H1 (cell line): Measurements from ENCODE around the gene PRDM5. TPM values are rescaled to one million over a fixed set of nuclear protein-coding genes. Genes with fewer than 3 reads are reported as not detected.

ENCODE experiments used
- CTCF ChIA-PET: fragments of 300-600 bp; sonication (Branson Sonifier 250); formaldehyde crosslinking; loops from one replicate; lab custom pipeline; 2021; ENCODE audit not compliant: partially characterized antibody; lab: Charles Lee
- POLR2A ChIA-PET: fragments of 300-600 bp; sonication (Branson Sonifier 250); formaldehyde crosslinking; loops from one replicate; lab custom pipeline; 2021; ENCODE audit warnings: inconsistent platforms; ENCODE audit not compliant: partially characterized antibody; lab: Charles Lee
- DNase-seq, 2 experiments: peaks; one replicate each; pipeline versions ENCODE4 v3.0.0 to v3.0.0-alpha.2; 2010 to 2022; ENCODE audit warnings: low spot score in 2 of 2, low read depth in 1 of 2, mixed read lengths in 1 of 2
- FAIRE-seq: peaks from 2 replicates; lab custom pipeline; 2011; peaks lifted over from hg19 to GRCh38; lab: Jason Lieb, UNC
- H2AFZ ChIP-seq: 2 replicates; pipeline ENCODE4 v1.8.1; 2012; ENCODE audit warnings: low read length, inconsistent platforms
- H2AK5ac ChIP-seq: 2 replicates; pipeline ENCODE4 v1.6.1; 2013; ENCODE audit warnings: low read depth, low read length
- H2BK120ac ChIP-seq: replicated peaks from 2 replicates; pipeline ENCODE3; 2013; ENCODE audit warnings: low read depth, low read length, inconsistent platforms
- H2BK12ac ChIP-seq: 2 replicates; pipeline ENCODE4 v1.6.1; 2013; ENCODE audit warnings: low read depth, low read length
- H2BK15ac ChIP-seq: 2 replicates; pipeline ENCODE4 v1.6.1; 2013; ENCODE audit warnings: low read length
- H2BK20ac ChIP-seq: 2 replicates; pipeline ENCODE4 v1.6.1; 2013; ENCODE audit warnings: low read length
- H2BK5ac ChIP-seq: 2 replicates; pipeline ENCODE4 v1.6.1; 2013; ENCODE audit warnings: low read depth, low read length
- H3K14ac ChIP-seq: 2 replicates; pipeline ENCODE4 v1.6.1; 2013; ENCODE audit warnings: inconsistent platforms; ENCODE audit not compliant: insufficient read length
- H3K18ac ChIP-seq: 2 replicates; pipeline ENCODE4 v1.6.1; 2013; ENCODE audit warnings: low read length; ENCODE audit errors: extremely low read depth
- H3K23ac ChIP-seq: 2 replicates; pipeline ENCODE4 v1.6.1; 2013; ENCODE audit warnings: inconsistent platforms; ENCODE audit not compliant: insufficient read length
- H3K23me2 ChIP-seq: 2 replicates; pipeline ENCODE4 v1.6.1; 2013; ENCODE audit warnings: low read depth, low read length
- H3K27ac ChIP-seq: 2 replicates; pipeline ENCODE4 v1.6.1; 2011; ENCODE audit warnings: low read depth, low read length, inconsistent platforms
- H3K27me3 ChIP-seq, 4 experiments: replicated peaks in 1 of 4; 1 replicate in 1 of 4; 2 replicates in 3 of 4; pipeline versions ENCODE4 v1.6.1 to v1.8.1; 2011 to 2013; ENCODE audit warnings: low read length in 3 of 4, mild to moderate bottlenecking in 3 of 4, inconsistent platforms in 2 of 4, mixed read lengths in 2 of 4, moderate library complexity in 1 of 4; ENCODE audit not compliant: control insufficient read depth in 3 of 4, insufficient read depth in 3 of 4; ENCODE audit errors: extremely low read depth in 1 of 4
- H3K36me3 ChIP-seq, 4 experiments: 2 replicates each; pipeline versions ENCODE4 v1.6.1 to v1.8.1; 2011 to 2013; ENCODE audit warnings: mild to moderate bottlenecking in 4 of 4, low read length in 3 of 4, moderate library complexity in 2 of 4, control low read depth in 1 of 4, inconsistent platforms in 1 of 4; ENCODE audit not compliant: insufficient read depth in 4 of 4, control insufficient read depth in 2 of 4
- H3K4ac ChIP-seq: replicated peaks from 2 replicates; pipeline ENCODE3; 2013; ENCODE audit warnings: low read length, low read depth, mixed read lengths, inconsistent platforms; ENCODE audit not compliant: insufficient read length
- H3K4me1 ChIP-seq, 4 experiments: replicated peaks in 1 of 4; 1 replicate in 1 of 4; 2 replicates in 3 of 4; pipeline versions ENCODE4 v1.6.1 to v1.8.1; 2011 to 2013; ENCODE audit warnings: low read length in 3 of 4, inconsistent platforms in 2 of 4, mixed read lengths in 1 of 4; ENCODE audit not compliant: insufficient read depth in 4 of 4, control insufficient read depth in 3 of 4
- H3K4me2 ChIP-seq, 2 experiments: 2 replicates each; pipeline versions ENCODE4 v1.6.1 to v1.8.1; 2011 to 2013; ENCODE audit warnings: low read depth in 2 of 2, low read length in 2 of 2, control low read depth in 1 of 2, inconsistent platforms in 1 of 2, mild to moderate bottlenecking in 1 of 2; ENCODE audit not compliant: insufficient read depth in 1 of 2
- H3K4me3 ChIP-seq, 4 experiments: fragments of 200-600, 300-600 bp in 1 of 4; sonication (generic), shearing (Covaris generic), sonication (Bioruptor Twin) in 1 of 4; 2 replicates each; pipeline versions ENCODE4 v1.5.1 to v1.8.1; 2011 to 2016; ENCODE audit warnings: low read length in 4 of 4, low read depth in 3 of 4, control low read depth in 2 of 4, inconsistent platforms in 2 of 4, mild to moderate bottlenecking in 2 of 4, mixed read lengths in 1 of 4, moderate library complexity in 1 of 4; ENCODE audit not compliant: insufficient read depth in 2 of 4; ENCODE audit errors: extremely low read depth in 1 of 4
- H3K56ac ChIP-seq: replicated peaks from 2 replicates; pipeline ENCODE3; 2013; ENCODE audit warnings: low read depth, mild to moderate bottlenecking, mixed read lengths, low read length, inconsistent platforms; ENCODE audit not compliant: insufficient read length
- H3K79me1 ChIP-seq: 2 replicates; pipeline ENCODE4 v1.6.1; 2013; ENCODE audit warnings: low read depth, low read length, control low read depth
- H3K79me2 ChIP-seq, 2 experiments: 2 replicates each; pipeline versions ENCODE4 v1.6.1 to v1.8.1; 2012 to 2013; ENCODE audit warnings: low read length in 2 of 2, mild to moderate bottlenecking in 2 of 2, inconsistent platforms in 1 of 2; ENCODE audit not compliant: insufficient read depth in 2 of 2, control insufficient read depth in 1 of 2
- H3K9ac ChIP-seq, 4 experiments: replicated peaks in 1 of 4; 1 replicate in 1 of 4; 2 replicates in 3 of 4; pipeline versions ENCODE4 v1.6.1 to v1.8.1; 2011 to 2013; ENCODE audit warnings: low read depth in 3 of 4, low read length in 3 of 4, control low read depth in 2 of 4, mild to moderate bottlenecking in 2 of 4, moderate library complexity in 2 of 4, inconsistent platforms in 1 of 4; ENCODE audit errors: extremely low read depth in 1 of 4
- H3K9me3 ChIP-seq, 2 experiments: 2 replicates each; pipeline versions ENCODE4 v1.6.1 to v1.8.1; 2012 to 2013; ENCODE audit warnings: mild to moderate bottlenecking in 2 of 2, moderate library complexity in 2 of 2, control low read depth in 1 of 2, inconsistent platforms in 1 of 2, low read depth in 1 of 2, low read length in 1 of 2, mixed read lengths in 1 of 2; ENCODE audit not compliant: insufficient read depth in 2 of 2
- H4K20me1 ChIP-seq, 2 experiments: replicated peaks in 1 of 2; 2 replicates each; pipeline versions ENCODE3 to v1.8.1; 2011 to 2013; ENCODE audit warnings: inconsistent platforms in 2 of 2, low read length in 2 of 2, mild to moderate bottlenecking in 1 of 2; ENCODE audit not compliant: insufficient read depth in 2 of 2, control insufficient read depth in 1 of 2
- H4K5ac ChIP-seq: 2 replicates; pipeline ENCODE4 v1.6.1; 2013; ENCODE audit warnings: low read length, low read depth, mixed read lengths, inconsistent platforms; ENCODE audit not compliant: insufficient read length
- H4K8ac ChIP-seq: 2 replicates; pipeline ENCODE4 v1.8.0; 2013; ENCODE audit warnings: mild to moderate bottlenecking, moderate library complexity, low read length, inconsistent platforms; ENCODE audit not compliant: insufficient read depth; ENCODE audit errors: extremely low read depth
- H4K91ac ChIP-seq: replicated peaks from 2 replicates; pipeline ENCODE3; 2013; ENCODE audit warnings: low read length, mixed read lengths, inconsistent platforms; ENCODE audit not compliant: insufficient read length
- BCL11A ChIP-seq, 2 experiments: IDR thresholded peaks; one replicate each; pipeline ENCODE4 v1.6.1; 2011; ENCODE audit warnings: low read depth in 2 of 2, low read length in 2 of 2, mild to moderate bottlenecking in 2 of 2
- BRCA1 ChIP-seq: IDR thresholded peaks from 2 replicates; pipeline ENCODE4 v1.6.1; 2012; ENCODE audit warnings: low read depth, low read length, improper control_type of control experiment
- CTCF ChIP-seq, 3 experiments: IDR thresholded peaks; 1 replicate in 2 of 3; 2 replicates in 1 of 3; pipeline versions ENCODE4 v1.5.1 to v1.6.1; 2011; ENCODE audit warnings: low read length in 3 of 3, mild to moderate bottlenecking in 3 of 3, inconsistent platforms in 2 of 3, low read depth in 1 of 3, moderate library complexity in 1 of 3; ENCODE audit not compliant: insufficient read depth in 1 of 3; ENCODE audit errors: control extremely low read depth in 1 of 3
- EZH2 ChIP-seq: fragments of 200-600 bp; sonication (generic); IDR thresholded peaks from 2 replicates; pipeline ENCODE4 v1.7.1; 2012; ENCODE audit warnings: low read depth, mild to moderate bottlenecking, moderate library complexity, low read length, inconsistent platforms; ENCODE audit not compliant: severe bottlenecking
- KDM1A ChIP-seq: fragments of 200-600, 300-600 bp; sonication (generic); IDR thresholded peaks from 2 replicates; pipeline ENCODE4 v1.7.1; 2016; ENCODE audit warnings: mild to moderate bottlenecking, low read length, borderline replicate concordance
- POLR2A ChIP-seq, 2 experiments: IDR thresholded peaks; 1 replicate in 1 of 2; 2 replicates in 1 of 2; pipeline ENCODE4 v1.6.1; 2011; ENCODE audit warnings: low read depth in 2 of 2, low read length in 2 of 2, mild to moderate bottlenecking in 2 of 2; ENCODE audit errors: control extremely low read depth in 1 of 2
- POLR2AphosphoS5 ChIP-seq: IDR thresholded peaks from 2 replicates; pipeline ENCODE4 v1.6.1; 2011; ENCODE audit warnings: low read depth, low read length
- RAD21 ChIP-seq, 2 experiments: IDR thresholded peaks in 1 of 2; conservative IDR thresholded peaks in 1 of 2; 2 replicates each; pipeline ENCODE4 v1.6.1; 2011; ENCODE audit warnings: low read depth in 2 of 2, low read length in 2 of 2, improper control_type of control experiment in 1 of 2, inconsistent platforms in 1 of 2, mild to moderate bottlenecking in 1 of 2, moderate library complexity in 1 of 2
- RNF2 ChIP-seq: fragments of 200-900, 300-1000 bp; sonication (generic); IDR thresholded peaks from 2 replicates; pipeline ENCODE4 v1.7.1; 2016; ENCODE audit warnings: borderline replicate concordance, low read depth, mild to moderate bottlenecking, antibody characterized with exemption, low read length; ENCODE audit not compliant: poor library complexity, severe bottlenecking; ENCODE audit errors: missing control alignments
- SUZ12 ChIP-seq: fragments of 200-600 bp; sonication (generic); IDR thresholded peaks from 2 replicates; pipeline ENCODE4 v1.6.1; 2012; ENCODE audit warnings: mild to moderate bottlenecking, inconsistent platforms, low read length, moderate library complexity, mixed read lengths
- TCF12 ChIP-seq: IDR thresholded peaks from 2 replicates; pipeline ENCODE4 v1.6.1; 2011; ENCODE audit warnings: low read depth, mild to moderate bottlenecking, low read length
- YY1 ChIP-seq: IDR thresholded peaks from 2 replicates; pipeline ENCODE4 v1.6.1; 2011; ENCODE audit warnings: low read depth, mild to moderate bottlenecking, low read length
- WGBS, 2 experiments: shearing (Covaris generic) in 1 of 2; methylation state at CpG; one replicate each; pipeline versions ENCODE4 v1.1.6 to v1.1.7; 2013 to 2015; ENCODE audit warnings: low lambda C conversion rate in 2 of 2, mixed read lengths in 2 of 2, inconsistent platforms in 1 of 2, low coverage in 1 of 2, missing lambda C conversion rate in 1 of 2; ENCODE audit not compliant: insufficient replicate concordance in 2 of 2, insufficient coverage in 1 of 2, insufficient read length in 1 of 2; ENCODE audit errors: extremely low coverage in 1 of 2, missing lambda C conversion rate in 1 of 2; 5-methylcytosine and 5-hydroxymethylcytosine counted together
- polyA plus RNA-seq, 7 experiments: library from polyadenylated mRNA; depleted of rRNA in 3 of 7; stranded (reverse) in 5 of 7; unstranded in 2 of 7; fragments of >200 nt in 5 of 7; fragments of 200-250 nt in 2 of 7; gene quantifications; 1 replicate in 5 of 7; 2 replicates in 1 of 7; 4 replicates in 1 of 7; pipeline versions ENCODE4 v1.2.1 to v1.2.3, GENCODE V29; 2011 to 2013; ENCODE audit warnings: missing spikeins in 2 of 7, mixed read lengths in 2 of 7
- total RNA-seq: library from RNA; stranded (reverse); fragmentation: NEBNext Ultra II Directional; extraction: Animal tissue kit (Norgen Biotek cat#: 25700); gene quantifications from 2 replicates; pipeline ENCODE4 v1.2.1, GENCODE V29; 2021

The PRDM5 gene
- total and polyA plus RNA-seq, 2 of the 8 experiments (the other 6 are each of a cell fraction or from before 2014, with no cell fraction given), result 8.2 to 23.4 TPM

GRCh38 chr4:120709991-120710390, 212.5 kb downstream of the PRDM5 start:
- FAIRE-seq (no peak), DNase-seq (no peak)
- Histone ChIP-seq H2BK5ac (no peak overlapping the region), H3K9me3 (no peaks in the 10 kb centered on the region), H3K4me1 (no peaks in the 10 kb centered on the region), H4K5ac (no peak overlapping the region), H3K23me2 (no peaks in the 10 kb centered on the region), H3K4me3 (no peak overlapping the region), H3K36me3 (no peaks in the 10 kb centered on the region), H2BK20ac (no peak overlapping the region), H4K20me1 (no peaks in the 10 kb centered on the region), H4K91ac (no peak overlapping the region), H3K27me3 (no peaks in the 10 kb centered on the region), H3K79me1 (no peaks in the 10 kb centered on the region), H4K8ac (no peak overlapping the region), H3K27ac (no peak overlapping the region), H3K79me2 (no peaks in the 10 kb centered on the region), H2BK12ac (no peak overlapping the region), H3K4me2 (no peak overlapping the region), H2BK15ac (no peak overlapping the region), H3K18ac (no peak overlapping the region), H3K9ac (no peak overlapping the region), H2AK5ac (no peak overlapping the region), H2AFZ (no peak overlapping the region), H3K4ac (no peak overlapping the region), H2BK120ac (no peak overlapping the region), H3K14ac (no peak overlapping the region), H3K56ac (no peak overlapping the region), H3K23ac (no peak overlapping the region)
- ChIA-PET CTCF (interaction anchor here (0.6 kb wide), 1 partner anchor 1738 kb away, joined by 4 read pairs; no protein-coding TSS in a partner anchor), POLR2A (no interaction called here)
- 98% methylated on average over 3 of the region's 3 CpGs; no CpG with 5 or more reads in 1 of the 2 experiments for WGBS, 2 experiments
- no peak for TF ChIP-seq POLR2AphosphoS5
- no peak for TF ChIP-seq RAD21 (IDR thresholded peaks at IDR 0.05 in 1 of 2, conservative IDR thresholded peaks at IDR 0.05 in 1 of 2; ENCODE audit: low read depth in 2 of 2, low read length in 2 of 2)
- TF ChIP-seq KDM1A, result no peak
- TF ChIP-seq BCL11A (IDR thresholded peaks at IDR 0.05; ENCODE audit: low read depth in 2 of 2, low read length in 2 of 2), result no peak
- no peak for TF ChIP-seq EZH2
- no peak for TF ChIP-seq TCF12
- no peak for TF ChIP-seq RNF2
- TF ChIP-seq POLR2A (IDR thresholded peaks at IDR 0.05; ENCODE audit: control extremely low read depth in 1 of 2, low read depth in 2 of 2, low read length in 2 of 2), result no peak
- no peak for TF ChIP-seq BRCA1
- TF ChIP-seq CTCF (IDR thresholded peaks at IDR 0.05; ENCODE audit: control extremely low read depth in 1 of 3, insufficient read depth in 1 of 3, low read depth in 1 of 3, low read length in 3 of 3), result no peak
- no peak for TF ChIP-seq YY1
- no peak for TF ChIP-seq SUZ12
